HG03378 (cell line): ENCODE results near the gene G6PD.

Experiments
- ATAC-seq: cut with Tn5 transposase; IDR thresholded peaks from one replicate; pipeline ENCODE4 v1.9.1; 2021; ENCODE audit warnings: mild to moderate bottlenecking, moderate library complexity; ENCODE audit not compliant: unreplicated experiment

The G6PD gene

GRCh38 chrX:154488336-154489075, 58.1 kb downstream of the G6PD start:
- ATAC-seq, result no peak

GRCh38 chrX:154487518-154488290, 58.9 kb downstream of the G6PD start:
- no peak for ATAC-seq

DNA sequence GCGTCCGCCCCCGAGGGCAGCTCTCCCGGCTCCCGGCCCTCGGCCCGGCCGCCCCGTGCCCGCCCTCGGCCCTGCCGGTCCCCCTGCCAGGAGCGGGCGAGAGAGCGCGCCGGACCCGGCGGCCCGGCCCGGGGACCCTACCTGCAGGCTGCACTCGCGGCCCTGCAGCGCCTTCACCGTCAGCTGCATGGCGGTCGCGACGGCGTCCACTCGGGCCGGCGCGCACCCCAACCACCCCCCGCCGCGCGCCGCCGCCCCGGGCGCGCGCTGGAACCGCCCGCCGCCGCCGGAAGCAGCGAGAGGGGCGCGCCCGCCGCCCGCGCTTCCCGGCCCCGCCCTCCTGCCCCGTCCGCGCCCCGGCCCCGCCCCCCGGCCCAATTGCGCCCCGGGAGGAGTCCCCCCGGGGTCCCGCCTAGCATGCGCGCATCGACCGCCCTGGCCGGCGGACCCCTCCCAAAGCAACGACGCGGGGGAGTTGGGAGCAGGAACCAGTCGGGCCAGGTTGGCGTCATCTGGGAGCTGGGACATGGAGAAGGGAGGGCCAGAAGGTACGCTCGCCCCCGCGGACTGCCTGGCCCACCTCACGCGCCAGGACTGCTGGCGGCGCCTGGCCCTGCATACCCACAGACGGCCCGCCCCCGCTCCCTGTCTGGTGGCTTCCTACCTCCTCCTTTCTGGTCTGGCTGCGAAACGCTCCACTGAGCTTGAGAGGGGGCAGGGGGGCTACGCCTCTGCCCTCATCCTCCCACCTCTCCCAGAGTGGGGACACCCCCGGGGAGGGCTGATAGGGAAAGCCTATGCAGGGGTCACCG, 60.0 kb downstream of the G6PD start, which contains the start of gene UBL4A:
TSS of gene UBL4A (minus strand) at position 220 of the 812 bp plus-strand sequence. CDS start at position 189, 31 bp downstream.
- no peak for ATAC-seq

DNA sequence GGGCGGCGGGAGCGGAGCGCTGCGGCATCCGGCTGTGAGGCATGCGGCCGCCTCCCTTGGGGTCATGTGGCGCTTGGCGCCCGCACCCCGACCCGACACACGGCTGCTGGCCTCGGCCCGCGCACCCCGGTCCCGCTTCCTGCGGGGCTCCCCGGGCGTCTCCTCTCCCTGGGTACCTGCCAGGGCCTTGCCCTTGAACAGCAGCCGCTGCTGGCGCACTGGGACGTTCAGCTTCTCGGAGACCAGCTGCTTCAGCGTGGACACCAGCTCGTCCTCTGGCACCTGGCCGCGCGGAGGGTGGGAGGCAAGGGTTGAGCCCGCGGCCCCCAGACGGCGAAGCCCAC, 60.6 kb downstream of the G6PD start:
- no peak for ATAC-seq

- ATAC-seq, result no peak
These were observed 61.2 kb downstream of the G6PD start for GRCh38 chrX:154485150-154486051.

DNA sequence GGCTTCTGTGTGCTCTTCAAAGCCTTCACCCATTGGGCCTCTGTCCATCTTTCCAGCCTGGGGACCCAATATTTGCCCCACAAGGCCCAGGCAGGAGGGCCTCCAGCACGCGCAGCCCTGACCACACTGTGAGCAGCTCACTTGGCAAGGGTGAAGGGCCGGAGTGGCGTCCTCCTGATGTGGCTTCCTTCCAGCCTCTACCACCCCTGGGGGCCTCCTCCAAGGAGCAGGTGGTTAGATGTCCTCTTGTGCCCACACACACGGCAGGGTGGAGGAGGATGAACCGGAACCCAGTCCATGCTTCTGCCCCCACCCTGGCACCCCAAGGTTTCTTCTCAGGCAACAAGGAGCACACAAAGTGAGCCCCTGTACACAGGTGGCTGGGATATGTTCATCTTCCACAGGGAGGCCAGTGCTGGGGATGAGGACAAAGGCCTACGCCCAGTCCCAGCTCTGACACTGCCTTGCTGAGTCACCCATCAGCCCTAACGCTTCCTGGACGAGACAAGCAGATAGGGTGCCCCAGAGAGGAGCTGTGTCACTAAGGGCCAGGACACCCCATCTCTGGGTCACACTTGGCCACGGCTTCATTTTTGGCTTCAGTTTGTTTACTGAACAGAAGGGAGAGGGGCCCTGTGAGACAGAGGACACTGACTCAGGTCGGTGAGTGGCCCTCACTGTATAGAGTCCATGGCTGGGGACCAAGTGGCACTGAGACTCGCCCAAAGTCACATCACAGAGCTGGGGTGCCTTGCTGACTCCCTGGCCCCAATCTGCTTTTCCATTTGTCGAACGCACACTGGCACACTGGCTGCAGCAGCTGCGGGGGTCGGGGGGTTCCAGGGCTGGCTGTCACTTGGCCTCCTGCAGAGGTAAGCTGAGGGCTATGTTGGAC, 62.1 kb downstream of the G6PD start:
- ATAC-seq, result no peak

DNA sequence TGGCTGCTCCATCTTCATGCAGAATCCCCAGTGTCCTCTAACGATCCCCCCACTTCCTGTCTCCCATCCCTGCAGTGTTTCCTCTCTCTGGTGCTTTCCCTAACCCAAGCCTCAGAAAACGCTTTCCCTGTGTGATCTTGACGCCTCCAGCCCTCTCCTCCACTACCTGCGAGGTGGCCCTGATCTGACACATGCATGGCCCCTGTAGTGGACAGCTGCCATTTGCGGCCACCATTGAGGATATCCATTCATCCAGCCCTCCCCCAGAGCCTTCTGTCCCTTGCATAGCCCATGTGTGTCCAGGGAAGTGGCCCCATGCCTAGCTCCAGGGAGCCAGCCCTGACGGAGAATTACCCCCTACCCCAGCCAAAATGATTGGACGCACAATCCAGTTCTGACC, 63.3 kb downstream of the G6PD start:
- no peak for ATAC-seq

DNA sequence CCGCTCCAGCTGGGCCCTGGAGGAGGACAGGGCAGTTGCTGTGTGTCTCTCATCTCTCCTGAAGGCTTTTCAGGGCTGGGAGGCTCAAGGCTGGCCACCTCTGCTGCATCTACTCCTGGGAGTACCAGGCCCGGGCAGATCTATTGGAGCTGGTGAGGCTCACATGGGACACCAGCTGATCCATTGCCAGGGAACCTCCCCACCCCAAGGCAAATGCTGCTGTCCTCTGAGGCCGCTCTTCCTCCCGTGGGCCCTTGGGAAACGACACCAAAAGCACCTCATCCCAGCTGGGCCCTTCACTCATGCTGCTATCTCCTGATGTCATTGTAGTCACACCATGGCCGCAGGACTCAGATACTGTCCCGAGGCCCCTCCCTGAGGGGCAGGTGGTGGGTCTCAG, 63.9 kb downstream of the G6PD start:
- no peak for ATAC-seq

DNA sequence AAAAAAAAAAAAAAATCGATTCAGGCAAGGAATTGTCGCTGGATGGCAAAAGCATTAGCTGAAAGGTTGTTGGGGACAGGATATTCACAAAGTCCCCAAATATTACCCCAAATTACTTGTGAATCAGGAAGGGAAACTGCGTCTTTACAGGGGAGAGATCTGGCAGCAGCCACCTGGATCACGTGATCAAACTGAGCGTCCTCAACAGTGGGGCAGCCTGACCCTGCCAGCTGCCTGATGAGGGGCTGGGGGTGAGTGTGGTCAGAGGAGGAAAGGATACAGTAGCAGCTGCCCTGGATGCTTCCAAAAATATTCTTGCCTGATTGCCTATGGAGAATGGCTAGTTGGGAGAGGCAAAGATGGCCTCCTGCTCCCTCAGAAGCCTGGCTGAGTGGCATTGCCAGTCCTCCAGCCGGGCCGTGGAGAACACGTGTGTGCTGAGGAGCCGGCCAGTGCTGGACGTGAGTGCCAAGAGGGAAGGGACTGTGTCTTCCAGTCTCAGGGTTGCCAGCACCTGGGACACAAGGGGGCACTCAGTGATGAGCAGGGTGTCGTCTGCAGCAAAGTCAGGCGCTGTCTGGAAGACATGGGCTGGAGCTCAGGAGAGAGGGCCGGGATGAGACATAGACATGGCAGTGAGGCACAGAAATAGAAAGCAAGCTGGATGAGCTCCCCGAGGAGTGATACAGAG, 64.6 kb downstream of the G6PD start:
- no peak for ATAC-seq
